SKM-1 (cell line): ENCODE data around the gene PID1.

Experiments used
- DNase-seq: peaks from one replicate; lab custom pipeline; 2025; ENCODE audit not compliant: unreplicated experiment; lab: John Stamatoyannopoulos, UW

PID1 gene

GRCh38 chr2:229027353-229028105 is 243.6 kb downstream of the PID1 start:
- DNase-seq: no peak

GRCh38 chr2:229025653-229026052 is 245.4 kb downstream of the PID1 start:
- DNase-seq: no peak

GRCh38 chr2:229022652-229023051 is 248.4 kb downstream of the PID1 start:
- no peak for DNase-seq

- no peak for DNase-seq
Measured at GRCh38 chr2:229022071-229022470, 249.0 kb downstream of the PID1 start.

GRCh38 chr2:229009816-229010215 is 261.3 kb downstream of the PID1 start:
- no peak for DNase-seq

GRCh38 chr2:229003256-229003655 is 267.8 kb downstream of the PID1 start:
- no peak for DNase-seq

GRCh38 chr2:229001196-229001595 is 269.9 kb downstream of the PID1 start:
- DNase-seq: no peak

- DNase-seq: no peak
Measured at GRCh38 chr2:228999326-228999725, 271.8 kb downstream of the PID1 start.

- no peak for DNase-seq
Measured at GRCh38 chr2:228988786-228989185, 282.3 kb downstream of the PID1 start.

GRCh38 chr2:228987441-228988155 is 283.5 kb downstream of the PID1 start:
- DNase-seq: no peak

GRCh38 chr2:228986961-228987360 is 284.1 kb downstream of the PID1 start:
- DNase-seq: no peak

GRCh38 chr2:228983700-228984099 is 287.4 kb downstream of the PID1 start:
- DNase-seq: no peak

- DNase-seq: no peak
Measured at GRCh38 chr2:228974169-228974568, 296.9 kb downstream of the PID1 start.
